ELF-1 (cell line): ENCODE data around the gene SMIM33.
"Not testable (repeated sequence)": the region's sequence is repeated elsewhere in the genome, so short reads cannot be mapped to it uniquely, and the experiment has no call there.

ENCODE experiments used
- DNase-seq: peaks from one replicate; pipeline ENCODE4 v3.0.0-alpha.2; 2016; ENCODE audit warnings: low read depth, low spot score

SMIM33 gene

GRCh38 chr5:139457241-139457640 lies 13.6 kb upstream of the SMIM33 start:
- no peak for DNase-seq

- no peak for DNase-seq
Observed at GRCh38 chr5:139457653-139458306, 13.0 kb upstream of the SMIM33 start.

GRCh38 chr5:139458580-139459407 lies 12.0 kb upstream of the SMIM33 start:
- DNase-seq: peak; percentile 45

GRCh38 chr5:139459451-139459934 lies 11.3 kb upstream of the SMIM33 start:
- DNase-seq: peak; percentile 18

GRCh38 chr5:139460455-139460854 lies 10.3 kb upstream of the SMIM33 start:
- DNase-seq: no peak

GRCh38 chr5:139461176-139461575 lies 9.6 kb upstream of the SMIM33 start:
- DNase-seq: no peak

- DNase-seq: no peak
Observed at GRCh38 chr5:139461698-139462097, 9.1 kb upstream of the SMIM33 start.

GRCh38 chr5:139462586-139463276 lies 8.1 kb upstream of the SMIM33 start, which contains the start of gene ECSCR:
Gene ECSCR (minus strand): TSS chr5:139462743. CDS start chr5:139462670, 73 bp downstream.
- DNase-seq: peak; percentile 66

GRCh38 chr5:139468421-139468931 lies 2.3 kb upstream of the SMIM33 start:
- DNase-seq: peak; percentile 32

- peak; percentile 28 for DNase-seq
Observed at GRCh38 chr5:139472386-139473030, 1.7 kb downstream of the SMIM33 start.

GRCh38 chr5:139473105-139473504 lies 2.3 kb downstream of the SMIM33 start:
- DNase-seq: peak; percentile 89

- DNase-seq: no peak
Observed at GRCh38 chr5:139473565-139473964, 2.8 kb downstream of the SMIM33 start.

- no peak for DNase-seq
Observed at GRCh38 chr5:139474890-139475791, 4.3 kb downstream of the SMIM33 start.

- no peak for DNase-seq
Observed at GRCh38 chr5:139475865-139476617, 5.2 kb downstream of the SMIM33 start.

- DNase-seq: peak; percentile 30
Observed at GRCh38 chr5:139478657-139479423, 8.0 kb downstream of the SMIM33 start.

- DNase-seq: not testable (repeated sequence)
Observed at GRCh38 chr5:139479729-139480128, 8.9 kb downstream of the SMIM33 start.

- no peak for DNase-seq
Observed at GRCh38 chr5:139481122-139481533, 10.3 kb downstream of the SMIM33 start.

GRCh38 chr5:139481580-139482049 lies 10.8 kb downstream of the SMIM33 start:
- DNase-seq: no peak
